ENCODE results near the gene CFAP299.

GRCh38 chr4:80542747-80543146 is 207.2 kb downstream of the CFAP299 start:
- TF ChIP-seq POLR2A (IDR thresholded peaks at IDR 0.05; ENCODE audit: low read length) = no peak
- no peak for TF ChIP-seq HOXB5 (CRISPR knock-in tag; IDR thresholded peaks at IDR 0.05)
- TF ChIP-seq CTCF (IDR thresholded peaks at IDR 0.05) = no peak
- TF ChIP-seq RFX5 (IDR thresholded peaks at IDR 0.05) = no peak
- TF ChIP-seq JUN (IDR thresholded peaks at IDR 0.05) = no peak
- TF ChIP-seq EP300 (IDR thresholded peaks at IDR 0.05) = no peak

All from A549 (cell line).